Measurements from ENCODE around the gene USP12. TPM values are rescaled to one million over a fixed set of nuclear protein-coding genes. Genes with fewer than 3 reads are reported as not detected.

USP12 gene
- total and polyA plus RNA-seq, 10 donors = 13.3 to 37.3 (median 28.3) TPM

DNA sequence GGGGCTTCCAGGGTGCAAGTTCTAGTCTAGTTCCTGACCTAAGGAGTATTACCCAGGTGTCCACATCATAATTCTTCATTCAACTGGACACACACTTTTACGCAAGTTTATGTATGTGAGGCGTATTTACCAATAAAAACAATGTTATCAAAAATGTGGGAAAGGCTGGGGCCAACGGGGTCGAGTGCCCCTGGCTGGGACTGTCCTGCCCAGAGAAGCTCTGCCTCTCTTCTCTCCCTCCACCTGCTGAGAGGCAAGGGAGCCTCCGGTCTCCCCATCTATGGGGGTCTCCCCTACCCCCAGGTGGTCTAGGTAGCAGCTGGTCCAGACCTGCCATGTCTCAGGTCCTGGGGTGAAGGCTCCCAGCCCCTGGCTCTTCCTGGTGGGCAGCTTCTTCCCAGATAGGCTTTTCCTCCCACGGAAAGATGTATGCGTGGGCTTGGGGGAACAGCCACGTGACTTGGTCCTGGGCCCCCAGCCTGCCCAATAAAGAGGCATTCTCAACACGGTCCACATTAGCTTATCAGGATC is 132.4 kb downstream of the USP12 start:
- DNase-seq = no peak
- no peak overlapping the region for H3K4me3 ChIP-seq
- H3K36me3 ChIP-seq = no peaks in the 10 kb centered on the region
- 80 to 91% (median 90%) methylated on average over 9 of the region's 9 CpGs for WGBS, 5 donors
- TF ChIP-seq POLR2A (IDR thresholded peaks at IDR 0.05) (no peak), POLR2AphosphoS5 (IDR thresholded peaks at IDR 0.05) (no peak)
- TF ChIP-seq, protein P1, sequence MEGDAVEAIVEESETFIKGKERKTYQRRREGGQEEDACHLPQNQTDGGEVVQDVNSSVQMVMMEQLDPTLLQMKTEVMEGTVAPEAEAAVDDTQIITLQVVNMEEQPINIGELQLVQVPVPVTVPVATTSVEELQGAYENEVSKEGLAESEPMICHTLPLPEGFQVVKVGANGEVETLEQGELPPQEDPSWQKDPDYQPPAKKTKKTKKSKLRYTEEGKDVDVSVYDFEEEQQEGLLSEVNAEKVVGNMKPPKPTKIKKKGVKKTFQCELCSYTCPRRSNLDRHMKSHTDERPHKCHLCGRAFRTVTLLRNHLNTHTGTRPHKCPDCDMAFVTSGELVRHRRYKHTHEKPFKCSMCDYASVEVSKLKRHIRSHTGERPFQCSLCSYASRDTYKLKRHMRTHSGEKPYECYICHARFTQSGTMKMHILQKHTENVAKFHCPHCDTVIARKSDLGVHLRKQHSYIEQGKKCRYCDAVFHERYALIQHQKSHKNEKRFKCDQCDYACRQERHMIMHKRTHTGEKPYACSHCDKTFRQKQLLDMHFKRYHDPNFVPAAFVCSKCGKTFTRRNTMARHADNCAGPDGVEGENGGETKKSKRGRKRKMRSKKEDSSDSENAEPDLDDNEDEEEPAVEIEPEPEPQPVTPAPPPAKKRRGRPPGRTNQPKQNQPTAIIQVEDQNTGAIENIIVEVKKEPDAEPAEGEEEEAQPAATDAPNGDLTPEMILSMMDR (IDR thresholded peaks at IDR 0.05 in 8 of 11, conservative IDR thresholded peaks at IDR 0.05 in 3 of 11) = no peak
- intact Hi-C loops (cut with DNase I; ENCODE audit: low total_unique reads) = no loop called here
- no peak overlapping the region for H3K27ac ChIP-seq
- peaks cover 0 to 22% (median 0%) of the 10 kb centered on the region in 7 donors for H3K27me3 ChIP-seq (replicated peaks in 1 of 7)
- H3K9me3 ChIP-seq = no peaks in the 10 kb centered on the region
- peaks cover 0 to 11% (median 2%) of the 10 kb centered on the region in 6 donors for H3K4me1 ChIP-seq

GRCh38 chr13:27038323-27038722 is 133.3 kb downstream of the USP12 start:
- no peak overlapping the region for H3K27ac ChIP-seq
- intact Hi-C loops (cut with DNase I; ENCODE audit: low total_unique reads) = no loop called here
- WGBS, 5 donors = 80 to 94% (median 93%) methylated on average over 5 of the region's 5 CpGs
- H3K4me1 ChIP-seq = peaks cover 0 to 11% (median 2%) of the 10 kb centered on the region in 6 donors
- no peaks in the 10 kb centered on the region for H3K36me3 ChIP-seq
- peaks cover 0 to 22% (median 0%) of the 10 kb centered on the region in 7 donors for H3K27me3 ChIP-seq (replicated peaks in 1 of 7)
- H3K9me3 ChIP-seq = no peaks in the 10 kb centered on the region
- DNase-seq = no peak
- no peak overlapping the region for H3K4me3 ChIP-seq
- TF ChIP-seq POLR2A (IDR thresholded peaks at IDR 0.05) (no peak), POLR2AphosphoS5 (IDR thresholded peaks at IDR 0.05) (no peak)
- TF ChIP-seq, protein P1 (IDR thresholded peaks at IDR 0.05 in 8 of 11, conservative IDR thresholded peaks at IDR 0.05 in 3 of 11) = no peak

GRCh38 chr13:27037571-27037970 is 134.0 kb downstream of the USP12 start:
- WGBS, 5 donors = 71 to 90% (median 78%) methylated on average over 5 of the region's 5 CpGs
- H3K4me3 ChIP-seq = no peak overlapping the region
- TF ChIP-seq POLR2A (IDR thresholded peaks at IDR 0.05) (no peak), POLR2AphosphoS5 (IDR thresholded peaks at IDR 0.05) (no peak)
- TF ChIP-seq, protein P1 (IDR thresholded peaks at IDR 0.05 in 8 of 11, conservative IDR thresholded peaks at IDR 0.05 in 3 of 11) = no peak
- intact Hi-C loops (cut with DNase I; ENCODE audit: low total_unique reads) = no loop called here
- H3K36me3 ChIP-seq = no peaks in the 10 kb centered on the region
- no peaks in the 10 kb centered on the region for H3K9me3 ChIP-seq
- peaks cover 0 to 11% (median 2%) of the 10 kb centered on the region in 6 donors for H3K4me1 ChIP-seq
- no peak for DNase-seq
- no peak overlapping the region for H3K27ac ChIP-seq
- H3K27me3 ChIP-seq (replicated peaks in 1 of 7) = peaks cover 0 to 22% (median 0%) of the 10 kb centered on the region in 7 donors

- intact Hi-C loops (cut with DNase I; ENCODE audit: low total_unique reads) = no loop called here
- Histone ChIP-seq H3K9me3 (no peaks in the 10 kb centered on the region), H3K27ac (no peak overlapping the region), H3K4me3 (no peak overlapping the region), H3K36me3 (no peaks in the 10 kb centered on the region), H3K4me1 (peaks cover 0 to 11% (median 2%) of the 10 kb centered on the region in 6 donors), H3K27me3 (replicated peaks in 1 of 7) (peaks cover 0 to 22% (median 0%) of the 10 kb centered on the region in 7 donors)
- no peak for TF ChIP-seq POLR2A (IDR thresholded peaks at IDR 0.05)
- TF ChIP-seq, protein P1 (IDR thresholded peaks at IDR 0.05 in 8 of 11, conservative IDR thresholded peaks at IDR 0.05 in 3 of 11) = no peak
- DNase-seq = no peak
- WGBS, 5 donors = 70 to 83% (median 78%) methylated on average over 4 of the region's 4 CpGs
These were observed 134.4 kb downstream of the USP12 start for GRCh38 chr13:27037171-27037570.
